HUES6 (cell line): ENCODE data around the gene LRRC1.

Source experiments
- H3K27ac ChIP-seq: 2 replicates; pipeline ENCODE4 v1.7.0; 2013; ENCODE audit warnings: low read depth, mild to moderate bottlenecking, low read length, inconsistent platforms
- H3K27me3 ChIP-seq: 2 replicates; pipeline ENCODE4 v1.6.1; 2013; ENCODE audit warnings: low read length; ENCODE audit not compliant: control insufficient read depth, insufficient read depth
- H3K36me3 ChIP-seq: 2 replicates; pipeline ENCODE4 v1.6.1; 2013; ENCODE audit warnings: low read length; ENCODE audit not compliant: control insufficient read depth, insufficient read depth
- H3K4me1 ChIP-seq: 2 replicates; pipeline ENCODE4 v1.6.1; 2013; ENCODE audit warnings: low read length; ENCODE audit not compliant: control insufficient read depth, insufficient read depth
- H3K4me3 ChIP-seq: 2 replicates; pipeline ENCODE4 v1.5.1; 2013; ENCODE audit warnings: low read depth, low read length
- H3K9ac ChIP-seq: one replicate; pipeline ENCODE4 v1.6.1; 2013; ENCODE audit warnings: mild to moderate bottlenecking, low read length
- H3K9me3 ChIP-seq: 2 replicates; pipeline ENCODE4 v1.6.1; 2013; ENCODE audit warnings: low read depth, low read length; ENCODE audit not compliant: control insufficient read depth, insufficient read depth

Gene LRRC1

DNA sequence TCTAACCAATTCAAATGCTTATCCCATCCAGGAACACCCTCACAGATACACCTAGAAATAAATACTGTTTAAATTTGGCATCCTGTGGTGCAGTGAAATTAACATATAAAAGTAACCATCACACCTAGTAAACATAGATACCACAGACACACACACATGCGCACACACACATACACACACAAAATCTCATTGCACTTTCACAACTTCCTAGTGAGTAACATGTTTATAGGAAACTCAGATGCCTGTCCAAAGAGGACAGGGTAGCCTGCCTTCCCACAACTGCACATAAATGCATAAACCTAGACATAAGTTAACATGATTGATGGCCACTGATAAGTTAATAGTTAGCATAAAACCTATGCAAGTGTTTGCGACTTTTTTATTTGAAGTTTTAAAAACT, 56.8 kb downstream of the LRRC1 start:
- H3K27ac ChIP-seq, result no peak overlapping the region
- no peak overlapping the region for H3K9ac ChIP-seq
- no peaks in the 10 kb centered on the region for H3K36me3 ChIP-seq
- H3K9me3 ChIP-seq, result no peaks in the 10 kb centered on the region
- H3K4me3 ChIP-seq, result no peak overlapping the region
- no peaks in the 10 kb centered on the region for H3K4me1 ChIP-seq
- H3K27me3 ChIP-seq, result no peaks in the 10 kb centered on the region

DNA sequence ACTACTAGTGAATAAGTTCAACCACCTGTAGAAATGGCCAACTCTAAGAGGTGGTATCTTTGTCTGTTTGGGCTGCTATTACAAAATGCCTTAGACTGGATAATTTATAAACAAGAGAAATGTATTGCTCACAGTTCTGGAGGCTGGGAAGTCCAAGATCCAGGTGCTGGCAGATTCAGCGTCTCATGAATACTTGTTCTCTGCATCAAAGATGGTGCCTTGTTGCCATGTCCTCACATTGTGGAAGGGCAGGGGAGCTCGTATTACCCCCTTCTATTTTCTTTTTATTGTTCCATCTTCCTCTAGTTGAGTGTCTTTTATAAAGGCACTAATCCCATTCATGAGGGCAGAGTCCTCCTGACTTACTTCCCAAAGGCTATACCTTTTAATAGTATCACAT, 58.0 kb downstream of the LRRC1 start:
- Histone ChIP-seq H3K9ac (no peak overlapping the region), H3K4me1 (no peaks in the 10 kb centered on the region), H3K27me3 (no peaks in the 10 kb centered on the region), H3K9me3 (no peaks in the 10 kb centered on the region), H3K36me3 (no peaks in the 10 kb centered on the region), H3K27ac (no peak overlapping the region), H3K4me3 (no peak overlapping the region)

DNA sequence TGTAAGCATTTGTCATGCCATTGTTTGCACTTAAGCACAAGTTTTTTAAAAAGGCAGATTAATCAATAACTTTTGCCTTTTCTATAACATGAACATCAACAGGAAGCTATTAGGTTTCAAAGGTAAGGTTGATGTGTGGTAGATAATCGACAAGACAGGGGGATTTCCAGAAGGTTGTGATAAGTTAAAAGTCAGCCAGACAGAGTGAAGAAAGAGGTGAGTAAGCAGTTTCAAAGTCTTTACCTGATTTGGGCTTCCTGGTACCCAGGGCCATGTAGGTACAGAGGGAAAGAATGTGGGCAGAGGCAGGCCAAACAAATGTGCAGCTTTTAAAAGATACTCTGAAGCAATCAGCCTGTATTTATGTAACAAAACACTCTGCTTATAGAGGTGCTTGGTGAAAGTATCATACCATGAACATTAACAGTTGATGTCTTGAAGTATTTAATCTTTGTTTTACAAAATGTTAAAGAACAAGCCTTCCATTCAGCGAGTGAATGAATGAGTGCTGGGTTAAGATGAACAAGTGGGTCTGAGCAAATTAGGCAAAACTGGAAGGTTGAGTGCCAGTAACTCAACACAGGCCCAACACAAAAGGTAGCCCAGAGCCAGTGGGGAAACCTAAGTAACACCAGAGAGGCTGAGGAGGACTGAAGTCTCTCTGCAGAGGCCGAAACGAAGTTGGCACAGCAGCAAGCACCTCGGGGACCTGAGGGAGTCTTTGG, 60.2 kb downstream of the LRRC1 start:
- Histone ChIP-seq H3K4me1 (no peaks in the 10 kb centered on the region), H3K27ac (no peak overlapping the region), H3K9ac (no peak overlapping the region), H3K9me3 (no peaks in the 10 kb centered on the region), H3K27me3 (no peaks in the 10 kb centered on the region), H3K4me3 (no peak overlapping the region), H3K36me3 (no peaks in the 10 kb centered on the region)

DNA sequence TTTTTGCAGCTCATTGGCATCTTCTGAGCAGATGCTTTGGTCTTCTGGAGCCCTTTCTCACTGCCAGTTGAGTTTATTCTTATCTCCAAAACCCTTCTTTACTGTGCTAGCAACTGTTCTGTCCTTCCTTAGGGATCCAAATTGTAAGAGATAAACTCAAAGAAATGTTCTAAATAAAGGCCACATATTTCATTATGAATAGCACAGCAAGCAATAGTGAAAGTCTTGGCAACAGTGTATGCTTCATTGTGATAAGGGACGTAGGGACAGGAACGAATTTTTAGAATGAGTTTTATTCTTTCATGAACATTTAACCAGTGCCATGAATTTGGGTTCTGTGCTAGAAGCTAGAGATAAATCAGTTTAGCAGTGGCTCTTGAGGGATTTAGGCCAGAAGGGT, 61.1 kb downstream of the LRRC1 start:
- H3K9ac ChIP-seq, result no peak overlapping the region
- H3K4me1 ChIP-seq, result peaks cover 5% of the 10 kb centered on the region
- no peaks in the 10 kb centered on the region for H3K9me3 ChIP-seq
- H3K4me3 ChIP-seq, result no peak overlapping the region
- H3K27ac ChIP-seq, result no peak overlapping the region
- H3K36me3 ChIP-seq, result no peaks in the 10 kb centered on the region
- no peaks in the 10 kb centered on the region for H3K27me3 ChIP-seq

DNA sequence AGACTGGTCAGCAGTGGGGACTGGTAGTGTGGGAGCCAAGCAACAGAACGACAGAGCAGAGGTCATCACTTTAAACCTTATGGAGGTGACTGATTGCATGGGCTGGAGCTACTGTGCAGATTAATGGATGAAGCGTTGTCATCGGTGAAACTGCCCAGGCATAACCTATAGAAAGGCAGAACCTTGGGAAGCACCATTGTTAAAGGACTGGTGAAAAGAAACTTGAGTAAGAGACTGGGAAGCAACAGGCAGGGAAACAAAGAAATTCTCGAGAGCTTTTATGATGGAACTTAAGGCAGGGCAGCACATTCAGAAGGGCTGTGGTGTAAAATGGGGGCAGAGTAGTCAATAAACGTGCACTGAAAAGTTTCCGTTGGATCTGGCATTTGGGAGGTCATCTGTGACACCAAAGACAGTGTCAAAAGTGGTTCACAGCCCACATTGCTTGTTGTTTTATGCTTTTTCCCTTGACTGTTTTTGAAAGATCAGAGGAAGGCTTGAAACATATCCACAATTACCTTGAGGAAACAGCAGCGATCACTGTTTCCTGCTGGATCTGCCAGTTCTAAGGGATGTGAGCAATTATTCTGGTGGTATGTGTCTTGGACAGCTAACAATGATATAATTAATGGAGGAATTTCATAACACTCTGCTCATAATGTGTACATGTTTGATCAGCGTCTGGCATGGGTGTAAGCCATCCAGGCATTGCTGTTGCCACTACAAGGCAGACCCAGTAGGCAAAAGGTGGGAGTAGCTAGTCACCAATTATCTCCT, 62.7 kb downstream of the LRRC1 start:
- no peaks in the 10 kb centered on the region for H3K36me3 ChIP-seq
- H3K27ac ChIP-seq, result no peak overlapping the region
- no peaks in the 10 kb centered on the region for H3K27me3 ChIP-seq
- no peak overlapping the region for H3K4me3 ChIP-seq
- no peak overlapping the region for H3K9ac ChIP-seq
- H3K9me3 ChIP-seq, result no peaks in the 10 kb centered on the region
- H3K4me1 ChIP-seq, result peaks cover 13% of the 10 kb centered on the region

DNA sequence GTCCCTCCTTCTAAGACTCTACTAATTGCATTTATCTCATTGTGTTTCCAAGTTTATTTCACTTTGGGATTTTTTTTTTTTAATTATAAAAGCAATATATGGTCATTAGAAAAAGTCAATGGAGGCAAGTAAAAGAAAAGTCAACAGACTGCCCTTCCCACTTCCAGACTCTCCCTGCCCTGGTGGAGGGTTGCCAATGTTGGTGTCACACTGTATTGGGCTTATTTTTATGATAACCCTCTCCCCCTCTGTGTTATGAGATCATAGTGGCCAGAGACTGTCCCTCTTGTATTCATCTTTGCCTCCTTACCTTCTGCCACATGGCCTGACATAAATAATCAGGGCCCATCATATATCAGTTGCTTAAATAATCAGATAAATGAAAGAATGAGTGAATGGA, 63.4 kb downstream of the LRRC1 start:
- H3K27me3 ChIP-seq, result no peaks in the 10 kb centered on the region
- H3K36me3 ChIP-seq, result no peaks in the 10 kb centered on the region
- no peak overlapping the region for H3K4me3 ChIP-seq

DNA sequence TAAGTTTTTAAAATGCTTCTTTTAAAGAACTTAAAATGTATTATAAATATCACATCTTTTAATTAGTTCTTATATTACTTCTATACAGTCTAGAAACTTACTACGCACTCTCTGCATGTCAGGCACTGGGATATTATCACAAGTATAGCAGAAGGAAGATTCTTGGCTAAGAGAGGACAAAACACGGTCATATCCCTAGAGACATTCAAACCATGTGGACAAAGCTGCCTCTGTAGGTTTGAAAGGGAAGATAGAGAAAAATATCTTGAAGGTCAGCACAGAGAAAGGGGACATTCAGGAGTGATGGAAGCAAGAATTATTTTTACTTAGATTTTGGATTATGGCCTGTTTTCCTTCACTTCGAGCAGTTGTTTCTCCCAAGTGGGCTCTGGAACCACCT, 64.1 kb downstream of the LRRC1 start:
- H3K4me1 ChIP-seq, result peaks cover 13% of the 10 kb centered on the region
- no peaks in the 10 kb centered on the region for H3K36me3 ChIP-seq
- H3K9ac ChIP-seq, result no peak overlapping the region
- no peaks in the 10 kb centered on the region for H3K27me3 ChIP-seq
- H3K9me3 ChIP-seq, result no peaks in the 10 kb centered on the region; the same call in 1 of the 2 replicates
- H3K27ac ChIP-seq, result no peak overlapping the region
- H3K4me3 ChIP-seq, result no peak overlapping the region

More for the DNA sequence above, 63.4 kb downstream of the LRRC1 start:
- Histone ChIP-seq H3K9ac (no peak overlapping the region), H3K9me3 (no peaks in the 10 kb centered on the region), H3K27ac (no peak overlapping the region), H3K4me1 (peaks cover 13% of the 10 kb centered on the region)

DNA sequence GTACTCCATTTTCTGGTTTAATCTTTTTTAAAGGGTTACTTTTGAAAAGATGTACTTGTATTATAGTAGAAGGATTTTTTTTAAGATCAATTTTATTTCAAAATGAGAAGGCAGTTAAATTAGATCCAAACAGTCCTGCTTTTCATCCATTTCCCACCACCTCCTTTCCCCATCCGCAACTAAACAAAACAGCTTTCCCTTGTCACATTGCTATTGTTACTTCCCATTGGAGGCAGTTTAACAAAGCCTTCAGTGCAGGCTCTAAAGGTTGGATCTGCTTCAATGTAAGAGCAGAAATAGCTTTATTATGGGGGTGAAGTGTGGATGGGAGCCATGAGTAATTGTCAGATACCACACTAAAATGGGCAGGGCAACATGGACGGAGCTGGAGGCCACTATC, 65.7 kb downstream of the LRRC1 start:
- H3K27me3 ChIP-seq, result no peaks in the 10 kb centered on the region
- H3K9ac ChIP-seq, result no peak overlapping the region
- H3K4me3 ChIP-seq, result no peak overlapping the region
- H3K9me3 ChIP-seq, result no peaks in the 10 kb centered on the region; the same call in 1 of the 2 replicates
- H3K36me3 ChIP-seq, result no peaks in the 10 kb centered on the region
- no peak overlapping the region for H3K27ac ChIP-seq
- H3K4me1 ChIP-seq, result peaks cover 13% of the 10 kb centered on the region

DNA sequence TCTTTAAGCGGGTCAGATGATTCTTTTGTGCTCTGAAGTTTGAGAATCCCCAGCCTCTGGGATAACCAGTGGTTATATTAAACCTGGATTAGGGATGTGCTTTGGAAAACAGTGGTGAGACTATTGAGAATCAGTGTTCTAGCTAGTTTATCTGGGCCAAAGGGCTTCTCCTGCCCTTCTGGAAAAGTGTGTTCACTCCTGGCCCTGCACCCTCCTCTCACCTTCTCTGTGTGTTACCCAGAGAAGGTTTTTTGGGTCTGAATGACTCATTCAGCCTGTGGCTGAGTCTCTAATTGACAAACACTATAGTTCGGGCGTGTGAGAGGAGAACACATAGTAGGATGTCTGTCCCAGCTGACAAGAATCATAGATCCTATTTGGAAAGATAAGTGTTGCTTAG, 66.7 kb downstream of the LRRC1 start:
- no peak overlapping the region for H3K9ac ChIP-seq
- H3K36me3 ChIP-seq, result no peaks in the 10 kb centered on the region
- no peak overlapping the region for H3K4me3 ChIP-seq
- no peaks in the 10 kb centered on the region for H3K27me3 ChIP-seq
- H3K4me1 ChIP-seq, result peaks cover 13% of the 10 kb centered on the region
- H3K9me3 ChIP-seq, result no peaks in the 10 kb centered on the region; the same call in 1 of the 2 replicates
- H3K27ac ChIP-seq, result no peak overlapping the region

DNA sequence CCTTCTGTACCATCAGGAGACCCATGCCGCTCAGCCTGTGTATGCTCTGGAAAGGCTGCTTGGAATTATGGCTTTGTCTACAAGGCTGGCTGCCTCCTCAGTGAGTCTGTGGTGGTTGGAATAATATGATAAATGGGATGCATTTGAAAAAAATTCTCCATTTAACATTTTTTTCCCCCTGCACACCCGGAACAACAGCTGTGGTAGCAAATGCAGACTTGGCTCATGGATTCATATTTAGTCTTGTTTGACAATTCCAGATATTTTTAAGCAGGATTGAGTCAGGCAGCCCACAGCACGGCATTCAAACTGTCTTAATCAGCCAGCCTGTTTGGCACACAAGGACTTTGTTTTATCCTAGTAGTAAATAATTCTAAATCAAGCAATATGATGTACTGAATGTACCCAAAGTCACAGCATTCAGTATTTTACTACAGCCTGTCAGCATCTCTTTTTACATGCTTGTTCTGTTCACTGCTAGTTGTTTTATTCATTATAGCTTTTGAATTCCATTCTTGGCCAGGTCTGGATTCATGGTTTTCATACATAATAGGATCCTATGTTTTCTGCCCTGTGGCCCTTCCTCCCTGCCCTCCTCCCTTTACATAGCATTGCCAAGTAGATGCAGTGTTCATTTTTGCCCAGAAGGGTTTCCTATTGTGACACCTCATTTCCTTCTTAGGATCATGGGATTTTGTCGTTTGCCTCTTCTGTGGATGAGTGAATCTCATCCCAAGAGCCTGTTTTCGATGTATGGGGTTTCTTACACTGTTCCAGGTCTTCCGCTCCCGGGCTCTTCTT, 68.1 kb downstream of the LRRC1 start:
- no peaks in the 10 kb centered on the region; the same call in 1 of the 2 replicates for H3K9me3 ChIP-seq
- H3K27me3 ChIP-seq, result no peaks in the 10 kb centered on the region
- H3K4me3 ChIP-seq, result no peak overlapping the region
- H3K4me1 ChIP-seq, result peaks cover 13% of the 10 kb centered on the region
- no peak overlapping the region for H3K9ac ChIP-seq
- no peak overlapping the region for H3K27ac ChIP-seq
- no peaks in the 10 kb centered on the region for H3K36me3 ChIP-seq

DNA sequence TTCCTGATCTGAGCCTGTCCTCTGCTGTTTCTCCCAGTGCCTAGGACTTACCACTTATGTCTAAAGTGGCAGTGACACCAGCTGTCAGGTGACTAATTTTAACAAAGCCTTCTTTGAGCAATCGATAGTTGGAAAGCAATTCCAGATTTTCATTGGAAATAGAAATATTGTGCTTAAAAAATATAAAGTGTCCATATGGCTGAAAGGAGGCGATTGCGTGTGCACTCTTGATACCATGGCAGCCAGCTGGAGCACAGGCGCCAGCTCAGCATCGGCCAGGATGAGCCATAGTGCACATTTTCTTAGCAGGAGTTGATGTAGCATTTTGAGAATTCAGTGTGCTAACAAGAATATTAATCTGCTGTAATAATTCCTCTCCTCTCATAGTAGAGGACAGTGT, 70.0 kb downstream of the LRRC1 start:
- no peaks in the 10 kb centered on the region; the same call in 1 of the 2 replicates for H3K9me3 ChIP-seq
- H3K27me3 ChIP-seq, result no peaks in the 10 kb centered on the region
- no peak overlapping the region for H3K27ac ChIP-seq
- H3K36me3 ChIP-seq, result no peaks in the 10 kb centered on the region
- peaks cover 13% of the 10 kb centered on the region for H3K4me1 ChIP-seq
- no peak overlapping the region for H3K9ac ChIP-seq
- H3K4me3 ChIP-seq, result no peak overlapping the region
